Esophagus (tissue), 2 donors: ENCODE data around the gene TXNRD1. TPM values are rescaled to one million over a fixed set of nuclear protein-coding genes. Genes with fewer than 3 reads are reported as not detected.
"Not testable (repeated sequence)": the region's sequence is repeated elsewhere in the genome, so short reads cannot be mapped to it uniquely, and the experiment has no call there.

Experiments used
- H3K27ac ChIP-seq, 2 donors: one replicate each; pipeline ENCODE4 v1.5.1; 2013; ENCODE audit warnings: low read depth in 2 of 2, mild to moderate bottlenecking in 2 of 2, inconsistent platforms in 1 of 2, low read length in 1 of 2, moderate library complexity in 1 of 2
- H3K27me3 ChIP-seq, 2 donors: one replicate each; pipeline ENCODE4 v1.6.1; 2013; ENCODE audit warnings: low read length in 2 of 2, control low read depth in 1 of 2, mild to moderate bottlenecking in 1 of 2; ENCODE audit not compliant: insufficient read depth in 2 of 2, control insufficient read depth in 1 of 2
- H3K36me3 ChIP-seq, 2 donors: one replicate each; pipeline ENCODE4 v1.6.1; 2013; ENCODE audit warnings: low read length in 1 of 2; ENCODE audit not compliant: control insufficient read depth in 2 of 2, insufficient read depth in 2 of 2
- H3K4me1 ChIP-seq, 2 donors: one replicate each; pipeline ENCODE4 v1.6.1; 2013; ENCODE audit warnings: low read length in 1 of 2; ENCODE audit not compliant: control insufficient read depth in 2 of 2, insufficient read depth in 2 of 2
- H3K4me3 ChIP-seq, 2 donors: one replicate each; pipeline ENCODE4 v1.5.1; 2013; ENCODE audit warnings: low read length in 2 of 2, mild to moderate bottlenecking in 2 of 2, low read depth in 1 of 2, moderate library complexity in 1 of 2
- H3K9me3 ChIP-seq, 2 donors: one replicate each; pipeline ENCODE4 v1.6.1; 2013; ENCODE audit warnings: mild to moderate bottlenecking in 2 of 2, low read depth in 1 of 2, low read length in 1 of 2, moderate library complexity in 1 of 2; ENCODE audit not compliant: control insufficient read depth in 2 of 2, insufficient read depth in 1 of 2
- WGBS, 2 donors: extraction: QIAGEN DNeasy Blood & Tissue Kit; methylation state at CpG; one replicate each; pipeline ENCODE4 v1.1.7; 2013; 5-methylcytosine and 5-hydroxymethylcytosine counted together
- polyA plus RNA-seq, 2 donors: library from polyadenylated mRNA; stranded (reverse); fragments of 200-250 nt; gene quantifications; one replicate each; pipeline ENCODE4 v1.2.3, GENCODE V29; 2013
- donor health status: healthy with polysubstance abuse.
- donor health status: Bipolar disorder and iron deficiency.

TXNRD1 gene
- polyA plus RNA-seq, result 10 to 100 TPM in 1 of 2 donors, 1 to 10 TPM in 1; 8.8 to 20.0 TPM

DNA sequence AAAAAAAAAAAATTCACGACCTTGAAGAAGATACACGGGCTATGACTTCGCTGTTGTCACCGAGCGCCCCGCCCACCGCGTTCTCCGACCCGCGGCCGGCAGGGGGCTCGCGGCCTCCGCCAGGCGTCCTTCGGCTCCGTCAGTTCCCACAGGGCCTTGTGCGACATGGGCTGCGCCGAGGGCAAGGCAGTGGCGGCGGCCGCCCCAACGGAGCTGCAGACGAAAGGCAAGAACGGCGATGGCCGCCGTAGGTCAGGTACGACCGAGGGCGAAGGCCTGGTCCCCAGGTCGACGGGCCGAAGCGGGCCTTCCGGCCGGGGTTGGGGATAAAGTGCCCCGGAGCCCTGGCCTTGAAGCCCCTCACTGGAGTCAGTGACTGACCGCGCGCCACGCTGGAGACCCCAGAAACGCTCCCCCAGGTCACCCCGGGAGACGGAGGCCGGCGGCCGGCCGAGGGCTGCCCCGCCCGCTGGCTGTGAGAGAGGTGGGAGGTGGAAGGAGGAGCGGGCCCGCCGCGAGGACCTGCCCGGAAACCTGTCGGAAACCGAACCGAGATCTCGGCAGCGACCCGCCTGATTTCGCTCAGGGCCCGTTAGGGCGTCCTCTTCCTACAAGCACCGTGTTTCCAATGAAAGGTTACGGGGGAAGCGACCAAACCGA is at the start of gene TXNRD1:
Gene TXNRD1 (plus strand): TSS at position 142 of the 660 bp plus-strand sequence. CDS start 24 bp downstream, at position 166.
- Histone ChIP-seq H3K36me3 (no peaks in the 10 kb centered on the region), H3K27ac (peak within 1 kb of the TSS; percentile 65 to 73), H3K27me3 (no peaks in the 10 kb centered on the region), H3K4me1 (peaks cover 2 to 3% of the 10 kb centered on the region in 2 donors), H3K4me3 (peak within 1 kb of the TSS; percentile 52 to 61), H3K9me3 (no peaks in the 10 kb centered on the region)
- WGBS, 2 donors, result 4 to 5% methylated on average over 70 to 71 of the region's 71 CpGs

DNA sequence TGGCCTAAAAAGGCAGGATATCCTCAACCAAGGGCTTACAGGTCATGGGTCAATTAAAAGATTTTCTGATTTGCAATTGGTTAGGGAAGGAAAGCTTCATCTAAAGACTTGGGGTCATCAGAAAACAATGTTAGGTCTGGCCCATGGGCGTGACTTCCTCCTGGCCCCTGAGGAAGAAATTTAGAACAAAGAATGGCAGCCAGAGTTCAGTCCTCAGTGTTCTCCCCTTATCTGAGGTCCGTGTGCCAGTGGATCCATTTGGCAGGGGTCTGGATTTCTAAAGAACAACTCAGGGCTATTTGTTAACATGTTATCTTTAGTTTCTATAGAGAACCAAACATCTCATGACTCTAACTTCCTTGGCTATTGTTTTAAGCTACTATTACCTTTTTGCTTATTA is 49.8 kb upstream of the TXNRD1 start:
- Histone ChIP-seq H3K27me3 (no peaks in the 10 kb centered on the region), H3K9me3 (no peaks in the 10 kb centered on the region), H3K36me3 (no peaks in the 10 kb centered on the region), H3K4me1 (no peaks in the 10 kb centered on the region), H3K4me3 (no peak overlapping the region), H3K27ac (no peak overlapping the region)
- 79 to 81% methylated on average over 2 of the region's 2 CpGs for WGBS, 2 donors

DNA sequence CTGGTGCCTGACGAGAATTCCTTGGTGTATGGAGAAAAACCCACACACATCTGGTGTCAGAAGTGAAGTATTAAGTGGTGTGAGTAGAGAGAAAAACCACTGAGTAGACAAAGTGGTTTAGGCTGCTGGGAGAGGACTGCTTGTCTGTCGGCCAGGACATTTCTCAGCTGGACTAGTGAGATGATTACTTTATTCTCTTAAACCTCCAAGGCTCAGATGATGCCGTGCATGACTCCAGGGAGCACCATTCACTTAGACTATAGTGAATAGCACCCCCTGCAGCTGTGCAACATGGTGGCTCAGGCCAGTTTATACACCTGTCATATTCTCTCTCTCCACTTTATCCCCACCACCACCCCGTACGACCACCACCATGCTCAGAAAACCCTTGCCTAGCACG is 49.1 kb upstream of the TXNRD1 start:
- H3K27me3 ChIP-seq, result no peaks in the 10 kb centered on the region
- H3K27ac ChIP-seq, result no peak overlapping the region
- WGBS, 2 donors, result 80 to 82% methylated on average over 6 of the region's 6 CpGs

DNA sequence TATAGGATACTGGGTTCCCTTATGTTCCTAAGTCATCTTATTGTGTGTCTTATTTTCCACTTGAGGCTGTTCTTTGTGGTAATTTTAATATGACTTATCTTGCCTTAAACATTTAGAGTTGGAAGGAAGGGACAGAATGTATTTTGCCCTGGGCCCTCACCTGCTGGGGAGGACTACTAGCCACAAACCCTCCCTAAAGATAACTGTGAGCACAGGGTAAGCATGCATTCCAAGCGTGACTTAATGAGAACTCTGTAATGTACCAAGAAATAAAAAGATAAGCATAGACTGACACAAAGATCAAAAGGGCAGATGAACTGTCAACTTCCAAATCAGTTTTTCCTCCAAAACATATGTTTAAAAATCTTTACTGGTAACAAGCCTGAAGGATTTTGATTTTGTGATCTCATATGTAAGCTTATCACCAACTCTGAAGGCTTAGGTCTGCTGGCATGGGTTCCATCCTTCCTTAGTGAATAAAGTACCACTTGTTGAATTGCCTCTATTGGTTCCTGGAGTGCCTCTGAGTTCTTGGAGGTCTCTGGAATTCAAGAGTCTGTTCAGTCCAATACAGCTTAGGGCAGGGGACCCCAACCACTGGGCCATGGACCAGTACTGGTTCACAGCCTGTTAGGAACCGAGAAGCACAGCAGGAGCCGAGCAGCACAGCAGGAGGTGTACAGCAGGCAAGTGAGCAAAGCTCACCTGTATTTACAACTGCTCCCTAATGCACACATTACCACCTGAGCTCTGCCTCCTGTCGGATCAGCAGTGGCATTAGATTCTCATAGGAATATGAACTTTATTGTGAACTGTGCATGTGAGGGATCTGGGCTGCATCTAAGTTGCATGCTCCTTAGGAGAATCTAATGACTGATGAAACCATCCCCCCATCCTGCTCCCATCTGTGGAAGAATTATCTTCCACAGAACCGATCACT is 47.8 kb upstream of the TXNRD1 start:
- Histone ChIP-seq H3K4me1 (no peaks in the 10 kb centered on the region), H3K27me3 (no peaks in the 10 kb centered on the region), H3K36me3 (no peaks in the 10 kb centered on the region), H3K4me3 (no peak overlapping the region), H3K27ac (no peak overlapping the region), H3K9me3 (no peaks in the 10 kb centered on the region)
- WGBS, 2 donors, result 88 to 90% methylated on average over 5 of the region's 5 CpGs

More for the DNA sequence above, 49.1 kb upstream of the TXNRD1 start:
- H3K4me3 ChIP-seq, result no peak overlapping the region
- H3K9me3 ChIP-seq, result no peaks in the 10 kb centered on the region
- H3K4me1 ChIP-seq, result no peaks in the 10 kb centered on the region
- no peaks in the 10 kb centered on the region for H3K36me3 ChIP-seq

DNA sequence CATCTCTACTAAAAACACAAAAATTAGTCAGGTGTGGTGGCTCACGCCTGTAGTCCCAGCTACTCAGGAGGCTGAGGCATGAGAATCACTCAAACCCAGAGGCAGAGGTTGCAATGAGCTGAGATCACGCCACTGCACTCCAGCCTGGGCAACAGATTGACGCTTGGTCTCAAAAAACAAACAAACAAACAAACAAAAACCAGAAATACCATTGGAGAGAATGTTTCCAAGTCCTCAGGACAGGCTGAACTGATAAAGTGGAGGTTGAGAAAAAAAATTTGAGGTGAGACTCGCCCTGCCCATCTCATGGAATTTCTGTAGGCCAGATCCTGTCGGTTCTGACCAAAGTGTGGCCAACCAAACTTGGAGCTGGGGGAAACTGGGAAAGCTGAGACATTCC is 47.0 kb upstream of the TXNRD1 start:
- Histone ChIP-seq H3K4me1 (no peaks in the 10 kb centered on the region), H3K36me3 (no peaks in the 10 kb centered on the region), H3K9me3 (no peaks in the 10 kb centered on the region), H3K27me3 (no peaks in the 10 kb centered on the region), H3K27ac (no peak overlapping the region), H3K4me3 (no peak overlapping the region)
- 84 to 89% methylated on average over 5 of the region's 5 CpGs for WGBS, 2 donors

DNA sequence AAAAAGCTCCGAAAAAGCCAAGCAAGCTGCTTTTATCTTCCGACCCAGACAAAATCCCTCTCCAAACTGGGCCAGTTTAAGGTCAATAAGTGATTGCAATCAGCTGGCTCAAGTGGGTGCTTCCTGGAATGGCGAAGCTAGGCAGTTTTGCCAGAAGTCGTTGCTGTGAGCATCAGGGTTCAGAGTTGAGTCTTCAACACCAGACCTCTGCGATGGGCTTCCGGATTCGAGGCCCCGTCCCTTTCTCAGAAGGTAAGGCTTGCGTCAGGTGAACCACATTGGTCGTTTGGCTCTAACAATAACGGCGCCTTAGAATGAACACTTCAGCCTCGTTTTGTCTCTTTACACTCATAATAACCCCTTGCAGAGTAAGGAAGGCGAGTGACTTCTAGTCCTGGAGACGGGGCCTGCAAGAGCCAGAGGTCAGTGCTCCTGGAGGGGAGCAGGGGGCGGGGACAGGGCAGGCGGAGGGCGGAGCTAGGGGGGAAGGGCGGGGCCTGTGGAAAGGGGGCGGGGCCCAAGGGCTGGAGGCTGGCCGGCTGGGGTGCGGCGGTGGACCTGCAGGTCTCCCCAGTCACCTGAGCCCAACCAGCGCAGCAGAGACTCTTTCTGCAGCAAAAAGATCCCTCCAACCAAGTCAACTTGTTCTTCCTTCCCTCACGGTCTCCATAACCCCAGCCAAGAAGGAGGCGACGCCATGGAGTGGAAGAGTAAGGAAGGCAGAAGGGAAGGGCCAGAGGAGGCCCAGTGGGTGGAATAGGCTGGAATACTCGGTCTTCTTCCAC is 43.6 kb upstream of the TXNRD1 start:
- no peak overlapping the region for H3K27ac ChIP-seq
- H3K4me1 ChIP-seq, result no peaks in the 10 kb centered on the region
- WGBS, 2 donors, result 83 to 86% methylated on average over 28 of the region's 28 CpGs
- H3K27me3 ChIP-seq, result no peaks in the 10 kb centered on the region
- no peaks in the 10 kb centered on the region for H3K9me3 ChIP-seq
- no peaks in the 10 kb centered on the region for H3K36me3 ChIP-seq
- no peak overlapping the region for H3K4me3 ChIP-seq

DNA sequence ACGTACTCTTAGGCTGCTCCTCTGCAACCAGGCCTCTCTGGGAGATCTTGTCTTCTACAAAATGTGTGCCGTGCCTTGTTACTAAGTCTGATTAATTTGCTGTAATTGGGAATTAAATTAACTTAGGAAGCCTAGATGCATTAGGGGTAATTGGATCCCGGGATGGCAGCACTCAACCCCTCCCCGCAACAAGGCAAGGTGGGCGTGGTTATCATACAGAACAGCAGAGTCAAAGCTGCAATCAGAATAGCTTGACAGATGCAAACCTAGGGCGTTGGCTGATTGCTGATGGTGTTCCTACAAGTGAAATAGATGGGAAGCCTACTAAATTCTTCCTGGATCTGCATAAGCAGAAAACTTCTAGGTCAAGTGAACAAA is 43.0 kb upstream of the TXNRD1 start:
- 91 to 92% methylated on average over 6 of the region's 6 CpGs for WGBS, 2 donors
- H3K4me3 ChIP-seq, result no peak overlapping the region
- H3K27me3 ChIP-seq, result no peaks in the 10 kb centered on the region
- H3K4me1 ChIP-seq, result no peaks in the 10 kb centered on the region
- no peaks in the 10 kb centered on the region for H3K36me3 ChIP-seq
- no peaks in the 10 kb centered on the region for H3K9me3 ChIP-seq
- no peak overlapping the region for H3K27ac ChIP-seq

DNA sequence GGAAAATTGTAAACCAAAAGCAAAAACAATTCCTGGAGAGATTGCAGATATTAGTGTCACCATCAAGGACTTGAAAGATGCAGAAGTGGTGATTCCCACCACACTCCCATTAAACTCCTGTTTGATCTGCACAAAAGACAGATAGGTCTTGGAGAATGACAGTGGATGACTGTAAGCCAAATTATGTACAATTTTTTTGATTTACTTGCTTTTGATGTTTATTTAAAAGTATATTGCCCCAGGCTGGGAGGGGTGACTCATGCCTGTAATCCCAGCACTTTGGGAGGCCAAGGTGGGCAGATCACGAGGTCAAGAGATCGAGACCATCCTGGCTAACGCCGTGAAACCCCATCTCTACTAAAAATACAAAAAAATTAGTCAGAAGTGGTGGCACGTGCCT is 41.8 kb upstream of the TXNRD1 start:
- H3K9me3 ChIP-seq, H3K36me3 ChIP-seq, H3K27me3 ChIP-seq, H3K27ac ChIP-seq, H3K4me3 ChIP-seq, H3K4me1 ChIP-seq: not testable (repeated sequence)
- WGBS, 2 donors, result 87 to 94% methylated on average over 5 of the region's 5 CpGs

DNA sequence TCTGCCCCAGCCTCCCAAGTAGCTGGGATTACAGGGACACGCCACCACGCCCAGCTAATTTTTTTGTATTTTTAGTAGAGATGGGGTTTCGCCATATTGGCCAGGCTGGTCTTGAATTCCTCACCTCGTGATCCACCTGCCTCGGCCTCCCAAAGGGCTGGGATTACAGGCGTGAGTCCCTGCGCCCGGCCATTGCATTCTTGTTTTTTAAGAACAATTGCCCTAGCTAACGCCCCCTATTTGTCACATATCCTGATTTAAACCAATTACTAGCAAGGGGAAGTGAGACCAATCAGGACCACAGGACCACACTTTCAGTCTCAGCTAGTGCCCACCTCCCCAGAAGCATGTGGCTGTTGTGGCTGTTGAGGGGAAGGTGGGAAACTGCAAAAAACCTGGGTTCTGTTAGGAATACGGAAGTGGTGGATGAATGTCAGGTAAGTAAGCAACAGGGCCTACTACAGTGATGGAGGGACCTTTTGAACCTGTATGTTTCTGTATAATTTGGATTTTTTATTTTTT is 39.8 kb upstream of the TXNRD1 start:
- H3K36me3 ChIP-seq, result no peaks in the 10 kb centered on the region
- H3K4me3 ChIP-seq, result no peak overlapping the region
- 82 to 92% methylated on average over 10 of the region's 10 CpGs for WGBS, 2 donors
- H3K9me3 ChIP-seq, result no peaks in the 10 kb centered on the region
- H3K4me1 ChIP-seq, result no peaks in the 10 kb centered on the region
- H3K27ac ChIP-seq, result no peak overlapping the region
- no peaks in the 10 kb centered on the region for H3K27me3 ChIP-seq
